IPS DF 6.9 (cell line): ENCODE measurements around the gene ANKRD11.
"Not testable (repeated sequence)": the region's sequence is repeated elsewhere in the genome, so short reads cannot be mapped to it uniquely, and the experiment has no call there.

Experiments
- DNase-seq: peaks from one replicate; pipeline ENCODE4 v3.0.0-alpha.2; 2013; ENCODE audit warnings: low read depth, low spot score
- H3K27ac ChIP-seq: one replicate; pipeline ENCODE4 v1.5.1; 2013; ENCODE audit warnings: low read length, control low read depth
- H3K27me3 ChIP-seq: 2 replicates; pipeline ENCODE4 v1.6.1; 2013; ENCODE audit warnings: mild to moderate bottlenecking, low read length; ENCODE audit not compliant: control insufficient read depth, insufficient read depth
- H3K36me3 ChIP-seq: 2 replicates; pipeline ENCODE4 v1.6.1; 2013; ENCODE audit warnings: low read length; ENCODE audit not compliant: control insufficient read depth, insufficient read depth
- H3K4me1 ChIP-seq: 2 replicates; pipeline ENCODE4 v1.6.1; 2013; ENCODE audit warnings: low read length; ENCODE audit not compliant: control insufficient read depth, insufficient read depth
- H3K4me3 ChIP-seq: 2 replicates; pipeline ENCODE4 v1.5.1; 2013; ENCODE audit warnings: mild to moderate bottlenecking, low read length
- H3K9me3 ChIP-seq: 2 replicates; pipeline ENCODE4 v1.6.1; 2013; ENCODE audit warnings: low read length, inconsistent platforms; ENCODE audit not compliant: control insufficient read depth, insufficient read depth
- WGBS: extraction: QIAGEN DNeasy Blood & Tissue Kit; methylation state at CpG from one replicate; pipeline ENCODE4 v1.1.7; 2013; ENCODE audit warnings: mixed read lengths, missing lambda C conversion rate; ENCODE audit not compliant: insufficient read length, insufficient coverage; 5-methylcytosine and 5-hydroxymethylcytosine counted together

ANKRD11 gene

GRCh38 chr16:89478576-89479221 lies 11.7 kb downstream of the ANKRD11 start:
- Histone ChIP-seq H3K27me3 (no peaks in the 10 kb centered on the region), H3K9me3 (no peaks in the 10 kb centered on the region), H3K36me3 (no peaks in the 10 kb centered on the region), H3K4me1 (peaks cover 7% of the 10 kb centered on the region), H3K4me3 (no peak overlapping the region), H3K27ac (no peak overlapping the region)
- DNase-seq: no peak
- WGBS: no CpG with 5 or more reads among the region's 14 CpGs

- H3K9me3 ChIP-seq: no peaks in the 10 kb centered on the region
- no peak overlapping the region for H3K27ac ChIP-seq
- H3K27me3 ChIP-seq: no peaks in the 10 kb centered on the region
- no peaks in the 10 kb centered on the region for H3K36me3 ChIP-seq
- DNase-seq: no peak
- no CpG with 5 or more reads among the region's 10 CpGs for WGBS
- no peak overlapping the region for H3K4me3 ChIP-seq
- H3K4me1 ChIP-seq: peaks cover 6% of the 10 kb centered on the region
These were observed 13.5 kb downstream of the ANKRD11 start for GRCh38 chr16:89476811-89477261.

GRCh38 chr16:89476379-89476778 lies 14.0 kb downstream of the ANKRD11 start:
- Histone ChIP-seq H3K36me3 (no peaks in the 10 kb centered on the region), H3K4me1 (peaks cover 6% of the 10 kb centered on the region), H3K27ac (no peak overlapping the region), H3K27me3 (no peaks in the 10 kb centered on the region), H3K4me3 (no peak overlapping the region), H3K9me3 (no peaks in the 10 kb centered on the region)
- DNase-seq: no peak
- WGBS: no CpG with 5 or more reads among the region's 5 CpGs

GRCh38 chr16:89475144-89475543 lies 15.2 kb downstream of the ANKRD11 start:
- Histone ChIP-seq H3K4me3 (no peak overlapping the region), H3K36me3 (no peaks in the 10 kb centered on the region), H3K4me1 (peaks cover 6% of the 10 kb centered on the region), H3K27me3 (no peaks in the 10 kb centered on the region), H3K27ac (no peak overlapping the region), H3K9me3 (no peaks in the 10 kb centered on the region)
- no peak for DNase-seq
- no CpG with 5 or more reads among the region's 5 CpGs for WGBS

- Histone ChIP-seq H3K9me3 (no peaks in the 10 kb centered on the region), H3K4me1 (peaks cover 6% of the 10 kb centered on the region), H3K4me3 (no peak overlapping the region), H3K36me3 (no peaks in the 10 kb centered on the region), H3K27ac (no peak overlapping the region), H3K27me3 (no peaks in the 10 kb centered on the region)
- no CpG with 5 or more reads among the region's 9 CpGs for WGBS
- no peak for DNase-seq
These were observed 16.5 kb downstream of the ANKRD11 start for GRCh38 chr16:89473791-89474414.

GRCh38 chr16:89473136-89473712 lies 17.1 kb downstream of the ANKRD11 start:
- no CpG with 5 or more reads among the region's 7 CpGs for WGBS
- Histone ChIP-seq H3K4me1 (peaks cover 3% of the 10 kb centered on the region), H3K4me3 (no peak overlapping the region), H3K27me3 (no peaks in the 10 kb centered on the region), H3K36me3 (no peaks in the 10 kb centered on the region), H3K27ac (no peak overlapping the region), H3K9me3 (no peaks in the 10 kb centered on the region)
- no peak for DNase-seq

- H3K27ac ChIP-seq: no peak overlapping the region
- H3K4me3 ChIP-seq: no peak overlapping the region
- H3K36me3 ChIP-seq: no peaks in the 10 kb centered on the region
- no peak for DNase-seq
- no CpG with 5 or more reads among the region's 2 CpGs for WGBS
- no peaks in the 10 kb centered on the region for H3K27me3 ChIP-seq
- no peaks in the 10 kb centered on the region for H3K9me3 ChIP-seq
- H3K4me1 ChIP-seq: peaks cover 3% of the 10 kb centered on the region
These were observed 17.7 kb downstream of the ANKRD11 start for GRCh38 chr16:89472711-89473075.

- WGBS: no CpG with 5 or more reads among the region's 7 CpGs
- Histone ChIP-seq H3K36me3 (no peaks in the 10 kb centered on the region), H3K4me3 (no peak overlapping the region), H3K9me3 (no peaks in the 10 kb centered on the region), H3K4me1 (peaks cover 2% of the 10 kb centered on the region), H3K27me3 (no peaks in the 10 kb centered on the region), H3K27ac (no peak overlapping the region)
- no peak for DNase-seq
These were observed 23.0 kb downstream of the ANKRD11 start for GRCh38 chr16:89467382-89467781.

- no CpG with 5 or more reads among the region's 5 CpGs for WGBS
- Histone ChIP-seq H3K36me3 (no peaks in the 10 kb centered on the region), H3K27me3 (no peaks in the 10 kb centered on the region), H3K4me3 (no peak overlapping the region), H3K27ac (no peak overlapping the region), H3K4me1 (peaks cover 2% of the 10 kb centered on the region), H3K9me3 (no peaks in the 10 kb centered on the region)
- DNase-seq: no peak
These were observed 23.4 kb downstream of the ANKRD11 start for GRCh38 chr16:89466920-89467319.

GRCh38 chr16:89463312-89463711 lies 27.0 kb downstream of the ANKRD11 start:
- H3K27me3 ChIP-seq, H3K27ac ChIP-seq, H3K36me3 ChIP-seq, H3K4me3 ChIP-seq, H3K9me3 ChIP-seq, DNase-seq, H3K4me1 ChIP-seq: not testable (repeated sequence)
- no CpG with 5 or more reads among the region's 5 CpGs for WGBS

- H3K27me3 ChIP-seq, DNase-seq, H3K36me3 ChIP-seq, H3K4me3 ChIP-seq, H3K27ac ChIP-seq, H3K9me3 ChIP-seq, H3K4me1 ChIP-seq: not testable (repeated sequence)
- no CpG with 5 or more reads among the region's 30 CpGs for WGBS
These were observed 27.7 kb downstream of the ANKRD11 start for GRCh38 chr16:89462639-89463038.
